Breast epithelium (tissue), 3 donors: ENCODE data around the gene SNTG2.

Source experiments
- POLR2A ChIP-seq: fragments of 450-650 bp; IDR thresholded peaks from one replicate; pipeline ENCODE4 v1.6.1; 2016; ENCODE audit warnings: antibody characterized with exemption, mild to moderate bottlenecking, moderate library complexity
- POLR2AphosphoS5 ChIP-seq, 3 donors: sonication (generic); formaldehyde crosslinking; IDR thresholded peaks; one replicate each; pipeline ENCODE4 v1.6.1; 2017; ENCODE audit warnings: antibody characterized with exemption in 3 of 3
- TF ChIP-seq, protein P1 (sequence below), 3 donors: fragments of 450-650 bp; IDR thresholded peaks; one replicate each; pipeline ENCODE4 v1.5.1; 2016 to 2017; ENCODE audit warnings: antibody characterized with exemption in 3 of 3, mild to moderate bottlenecking in 3 of 3, moderate library complexity in 3 of 3

DNA sequence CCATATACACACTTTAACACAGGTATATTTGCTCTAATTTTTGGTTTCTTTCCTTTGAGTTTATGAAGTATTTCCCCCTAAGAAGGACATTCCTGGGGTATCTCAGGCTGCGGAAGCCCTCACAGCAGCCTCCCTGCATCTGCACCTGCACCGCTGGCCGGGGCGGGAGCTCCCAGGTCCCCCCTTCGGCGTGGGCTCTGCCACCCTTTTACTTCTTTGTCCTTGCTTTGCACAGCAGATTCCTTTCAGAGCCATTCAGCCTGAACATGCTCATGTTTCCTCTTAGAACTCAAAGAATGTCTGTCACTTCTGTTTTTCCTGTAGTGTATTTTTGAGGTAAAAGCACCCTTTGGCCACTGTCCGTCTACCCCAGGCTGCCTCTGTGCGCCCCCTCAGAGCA is 146.5 kb downstream of the SNTG2 start:
- TF ChIP-seq, protein P1, sequence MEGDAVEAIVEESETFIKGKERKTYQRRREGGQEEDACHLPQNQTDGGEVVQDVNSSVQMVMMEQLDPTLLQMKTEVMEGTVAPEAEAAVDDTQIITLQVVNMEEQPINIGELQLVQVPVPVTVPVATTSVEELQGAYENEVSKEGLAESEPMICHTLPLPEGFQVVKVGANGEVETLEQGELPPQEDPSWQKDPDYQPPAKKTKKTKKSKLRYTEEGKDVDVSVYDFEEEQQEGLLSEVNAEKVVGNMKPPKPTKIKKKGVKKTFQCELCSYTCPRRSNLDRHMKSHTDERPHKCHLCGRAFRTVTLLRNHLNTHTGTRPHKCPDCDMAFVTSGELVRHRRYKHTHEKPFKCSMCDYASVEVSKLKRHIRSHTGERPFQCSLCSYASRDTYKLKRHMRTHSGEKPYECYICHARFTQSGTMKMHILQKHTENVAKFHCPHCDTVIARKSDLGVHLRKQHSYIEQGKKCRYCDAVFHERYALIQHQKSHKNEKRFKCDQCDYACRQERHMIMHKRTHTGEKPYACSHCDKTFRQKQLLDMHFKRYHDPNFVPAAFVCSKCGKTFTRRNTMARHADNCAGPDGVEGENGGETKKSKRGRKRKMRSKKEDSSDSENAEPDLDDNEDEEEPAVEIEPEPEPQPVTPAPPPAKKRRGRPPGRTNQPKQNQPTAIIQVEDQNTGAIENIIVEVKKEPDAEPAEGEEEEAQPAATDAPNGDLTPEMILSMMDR (IDR thresholded peaks at IDR 0.05) = no peak
- TF ChIP-seq POLR2AphosphoS5 (IDR thresholded peaks at IDR 0.05) (no peak), POLR2A (no peak)
